ENCODE measurements around the gene SMIM5. TPM values are rescaled to one million over a fixed set of nuclear protein-coding genes. Genes with fewer than 3 reads are reported as not detected.

SMIM5 gene
- total RNA-seq, 1 donor from 2014 or later: 0.24 TPM

DNA sequence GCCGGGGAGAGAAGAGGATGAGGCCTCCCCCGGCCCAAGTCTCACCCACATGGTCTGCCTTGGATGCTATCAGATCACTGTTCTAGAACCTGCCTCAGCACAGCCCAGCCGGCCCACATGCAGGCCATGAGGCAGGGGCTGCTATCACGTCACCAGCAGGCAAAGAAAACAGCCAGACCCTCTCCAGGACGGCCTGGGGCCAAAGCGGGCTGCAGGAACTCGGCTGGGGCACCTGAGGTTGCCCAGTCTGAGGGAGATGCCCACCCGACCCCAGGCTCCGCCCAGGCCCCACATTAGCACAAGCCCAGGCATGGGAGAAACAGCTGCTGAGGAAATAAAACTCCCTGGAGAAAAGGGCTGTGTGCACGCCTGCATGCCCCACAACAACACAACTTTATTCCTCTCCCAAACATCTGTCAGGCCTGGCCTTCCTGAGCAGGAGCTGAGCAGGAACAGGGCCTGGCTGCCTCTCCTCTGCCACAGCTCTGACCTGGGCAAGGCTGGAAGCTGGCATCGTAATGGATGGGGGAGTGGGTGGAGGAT, 6.7 kb upstream of the SMIM5 start:
- H3K27me3 Mint-ChIP-seq (ENCODE audit: unreplicated experiment): no peaks in the 10 kb centered on the region
- H3K9me3 Mint-ChIP-seq (ENCODE audit: unreplicated experiment): no peaks in the 10 kb centered on the region
- no peak overlapping the region for H3K27ac Mint-ChIP-seq (ENCODE audit: unreplicated experiment)
- peaks cover 5% of the 10 kb centered on the region for H3K36me3 Mint-ChIP-seq (ENCODE audit: unreplicated experiment)
- no peak overlapping the region for H3K4me3 Mint-ChIP-seq (ENCODE audit: unreplicated experiment)
- no peak for DNase-seq (ENCODE audit: extremely low spot score, unreplicated experiment)
- H3K4me1 Mint-ChIP-seq (ENCODE audit: unreplicated experiment): no peaks in the 10 kb centered on the region
- TF ChIP-seq, protein P1, sequence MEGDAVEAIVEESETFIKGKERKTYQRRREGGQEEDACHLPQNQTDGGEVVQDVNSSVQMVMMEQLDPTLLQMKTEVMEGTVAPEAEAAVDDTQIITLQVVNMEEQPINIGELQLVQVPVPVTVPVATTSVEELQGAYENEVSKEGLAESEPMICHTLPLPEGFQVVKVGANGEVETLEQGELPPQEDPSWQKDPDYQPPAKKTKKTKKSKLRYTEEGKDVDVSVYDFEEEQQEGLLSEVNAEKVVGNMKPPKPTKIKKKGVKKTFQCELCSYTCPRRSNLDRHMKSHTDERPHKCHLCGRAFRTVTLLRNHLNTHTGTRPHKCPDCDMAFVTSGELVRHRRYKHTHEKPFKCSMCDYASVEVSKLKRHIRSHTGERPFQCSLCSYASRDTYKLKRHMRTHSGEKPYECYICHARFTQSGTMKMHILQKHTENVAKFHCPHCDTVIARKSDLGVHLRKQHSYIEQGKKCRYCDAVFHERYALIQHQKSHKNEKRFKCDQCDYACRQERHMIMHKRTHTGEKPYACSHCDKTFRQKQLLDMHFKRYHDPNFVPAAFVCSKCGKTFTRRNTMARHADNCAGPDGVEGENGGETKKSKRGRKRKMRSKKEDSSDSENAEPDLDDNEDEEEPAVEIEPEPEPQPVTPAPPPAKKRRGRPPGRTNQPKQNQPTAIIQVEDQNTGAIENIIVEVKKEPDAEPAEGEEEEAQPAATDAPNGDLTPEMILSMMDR (IDR thresholded peaks at IDR 0.05): no peak

DNA sequence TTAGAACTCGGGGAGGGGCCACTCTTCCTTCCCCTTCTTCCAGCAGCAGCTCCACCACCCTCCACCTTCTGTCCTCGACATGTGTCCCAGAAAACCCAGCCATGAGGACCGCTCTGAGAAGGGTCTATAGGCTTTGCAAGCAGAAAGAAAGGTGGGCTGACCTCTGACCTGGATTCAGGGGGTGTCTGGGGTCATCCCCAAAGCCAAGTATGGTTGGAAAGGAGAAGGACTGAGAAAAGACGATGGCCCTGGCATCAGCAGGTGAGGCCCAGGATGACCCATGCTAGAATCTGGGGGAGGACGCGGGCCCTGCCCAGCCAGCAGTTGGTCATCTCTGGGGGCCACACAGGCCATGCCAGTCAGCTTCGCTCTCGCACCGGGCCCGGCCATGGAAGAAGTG, 6.1 kb upstream of the SMIM5 start:
- H3K36me3 Mint-ChIP-seq (ENCODE audit: unreplicated experiment): peaks cover 5% of the 10 kb centered on the region
- no peak overlapping the region for H3K4me3 Mint-ChIP-seq (ENCODE audit: unreplicated experiment)
- H3K4me1 Mint-ChIP-seq (ENCODE audit: unreplicated experiment): no peaks in the 10 kb centered on the region
- no peaks in the 10 kb centered on the region for H3K9me3 Mint-ChIP-seq (ENCODE audit: unreplicated experiment)
- TF ChIP-seq, protein P1 (IDR thresholded peaks at IDR 0.05): no peak
- H3K27ac Mint-ChIP-seq (ENCODE audit: unreplicated experiment): no peak overlapping the region
- no peaks in the 10 kb centered on the region for H3K27me3 Mint-ChIP-seq (ENCODE audit: unreplicated experiment)
- DNase-seq (ENCODE audit: extremely low spot score, unreplicated experiment): no peak

DNA sequence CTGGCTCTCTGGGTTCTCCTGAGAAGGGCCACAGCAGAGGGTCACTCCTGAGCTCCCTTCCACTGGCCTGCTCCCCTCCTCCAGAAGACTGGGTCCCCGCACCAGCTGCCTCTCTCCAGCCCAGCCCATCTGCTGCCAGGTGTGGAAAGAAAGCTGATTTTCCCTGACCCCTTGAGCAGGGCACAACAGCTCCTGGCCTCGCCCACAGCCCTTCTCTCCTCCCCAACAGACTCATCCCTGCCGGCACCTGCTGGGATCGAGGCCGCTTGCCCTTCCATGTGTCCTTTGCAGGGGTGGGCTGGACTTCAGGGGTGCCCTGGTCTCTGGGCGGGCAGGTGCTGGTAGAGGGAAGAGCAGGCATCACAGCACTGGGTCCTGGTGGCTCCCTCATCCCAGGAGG, 4.8 kb upstream of the SMIM5 start:
- Mint-ChIP-seq H3K9me3 (ENCODE audit: unreplicated experiment) (no peaks in the 10 kb centered on the region), H3K27me3 (ENCODE audit: unreplicated experiment) (no peaks in the 10 kb centered on the region), H3K4me1 (ENCODE audit: unreplicated experiment) (peaks cover 9% of the 10 kb centered on the region), H3K36me3 (ENCODE audit: unreplicated experiment) (peaks cover 5% of the 10 kb centered on the region), H3K27ac (ENCODE audit: unreplicated experiment) (no peak overlapping the region), H3K4me3 (ENCODE audit: unreplicated experiment) (no peak overlapping the region)
- no peak for DNase-seq (ENCODE audit: extremely low spot score, unreplicated experiment)
- TF ChIP-seq, protein P1 (IDR thresholded peaks at IDR 0.05): no peak

GRCh38 chr17:75629157-75629556, 4.1 kb upstream of the SMIM5 start:
- TF ChIP-seq, protein P1 (IDR thresholded peaks at IDR 0.05): no peak
- no peak for DNase-seq (ENCODE audit: extremely low spot score, unreplicated experiment)
- Mint-ChIP-seq H3K27ac (ENCODE audit: unreplicated experiment) (no peak overlapping the region), H3K27me3 (ENCODE audit: unreplicated experiment) (no peaks in the 10 kb centered on the region), H3K36me3 (ENCODE audit: unreplicated experiment) (peaks cover 5% of the 10 kb centered on the region), H3K4me1 (ENCODE audit: unreplicated experiment) (peaks cover 17% of the 10 kb centered on the region), H3K4me3 (ENCODE audit: unreplicated experiment) (no peak overlapping the region), H3K9me3 (ENCODE audit: unreplicated experiment) (no peaks in the 10 kb centered on the region)

- Mint-ChIP-seq H3K27ac (ENCODE audit: unreplicated experiment) (no peak overlapping the region), H3K27me3 (ENCODE audit: unreplicated experiment) (no peaks in the 10 kb centered on the region), H3K9me3 (ENCODE audit: unreplicated experiment) (no peaks in the 10 kb centered on the region), H3K36me3 (ENCODE audit: unreplicated experiment) (peaks cover 5% of the 10 kb centered on the region), H3K4me3 (ENCODE audit: unreplicated experiment) (no peak overlapping the region), H3K4me1 (ENCODE audit: unreplicated experiment) (peaks cover 24% of the 10 kb centered on the region)
- DNase-seq (ENCODE audit: extremely low spot score, unreplicated experiment): no peak
- TF ChIP-seq, protein P1 (IDR thresholded peaks at IDR 0.05): no peak
These were observed 2.9 kb upstream of the SMIM5 start for GRCh38 chr17:75630071-75630917.
